ENCODE results near the gene NETO1. TPM values are rescaled to one million over a fixed set of nuclear protein-coding genes. Genes with fewer than 3 reads are reported as not detected.

The NETO1 gene
- total and polyA plus RNA-seq, 2 of the 13 experiments (the other 11 are each of a cell fraction or from before 2014, with no cell fraction given), result not detected

DNA sequence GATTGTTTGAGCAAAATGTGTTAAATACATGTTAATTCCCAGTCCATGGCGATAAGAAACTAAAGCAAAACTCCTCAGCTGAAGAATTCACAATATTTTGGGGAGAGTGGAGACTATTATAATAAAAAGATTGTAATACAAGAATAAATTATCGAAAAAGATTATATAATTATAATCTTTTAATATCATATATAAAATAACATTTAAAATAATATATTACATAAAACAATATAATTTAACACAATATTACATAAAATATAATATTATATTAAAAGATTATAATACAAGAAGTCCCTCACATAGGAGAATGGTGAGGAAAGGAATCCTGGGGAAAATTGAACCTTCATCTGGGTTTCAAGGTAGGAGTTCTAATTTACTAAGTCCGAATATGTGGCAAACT, 33.1 kb downstream of the NETO1 start (continued):
- TF ChIP-seq, protein P1, sequence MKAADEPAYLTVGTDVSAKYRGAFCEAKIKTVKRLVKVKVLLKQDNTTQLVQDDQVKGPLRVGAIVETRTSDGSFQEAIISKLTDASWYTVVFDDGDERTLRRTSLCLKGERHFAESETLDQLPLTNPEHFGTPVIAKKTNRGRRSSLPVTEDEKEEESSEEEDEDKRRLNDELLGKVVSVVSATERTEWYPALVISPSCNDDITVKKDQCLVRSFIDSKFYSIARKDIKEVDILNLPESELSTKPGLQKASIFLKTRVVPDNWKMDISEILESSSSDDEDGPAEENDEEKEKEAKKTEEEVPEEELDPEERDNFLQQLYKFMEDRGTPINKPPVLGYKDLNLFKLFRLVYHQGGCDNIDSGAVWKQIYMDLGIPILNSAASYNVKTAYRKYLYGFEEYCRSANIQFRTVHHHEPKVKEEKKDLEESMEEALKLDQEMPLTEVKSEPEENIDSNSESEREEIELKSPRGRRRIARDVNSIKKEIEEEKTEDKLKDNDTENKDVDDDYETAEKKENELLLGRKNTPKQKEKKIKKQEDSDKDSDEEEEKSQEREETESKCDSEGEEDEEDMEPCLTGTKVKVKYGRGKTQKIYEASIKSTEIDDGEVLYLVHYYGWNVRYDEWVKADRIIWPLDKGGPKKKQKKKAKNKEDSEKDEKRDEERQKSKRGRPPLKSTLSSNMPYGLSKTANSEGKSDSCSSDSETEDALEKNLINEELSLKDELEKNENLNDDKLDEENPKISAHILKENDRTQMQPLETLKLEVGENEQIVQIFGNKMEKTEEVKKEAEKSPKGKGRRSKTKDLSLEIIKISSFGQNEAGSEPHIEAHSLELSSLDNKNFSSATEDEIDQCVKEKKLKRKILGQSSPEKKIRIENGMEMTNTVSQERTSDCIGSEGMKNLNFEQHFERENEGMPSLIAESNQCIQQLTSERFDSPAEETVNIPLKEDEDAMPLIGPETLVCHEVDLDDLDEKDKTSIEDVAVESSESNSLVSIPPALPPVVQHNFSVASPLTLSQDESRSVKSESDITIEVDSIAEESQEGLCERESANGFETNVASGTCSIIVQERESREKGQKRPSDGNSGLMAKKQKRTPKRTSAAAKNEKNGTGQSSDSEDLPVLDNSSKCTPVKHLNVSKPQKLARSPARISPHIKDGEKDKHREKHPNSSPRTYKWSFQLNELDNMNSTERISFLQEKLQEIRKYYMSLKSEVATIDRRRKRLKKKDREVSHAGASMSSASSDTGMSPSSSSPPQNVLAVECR (CRISPR knock-in tag; IDR thresholded peaks at IDR 0.05; ENCODE audit: borderline replicate concordance), result no peak

GRCh38 chr18:72833471-72833870, 34.3 kb downstream of the NETO1 start:
- Histone ChIP-seq H3K4me2 (ENCODE audit: low read depth, low read length) (no peak overlapping the region), H4K20me1 (ENCODE audit: insufficient read depth, low read length) (no peaks in the 10 kb centered on the region), H3K4me1 (ENCODE audit: insufficient read depth, low read length) (no peaks in the 10 kb centered on the region), H2AFZ (ENCODE audit: low read length) (no peak overlapping the region), H3K27ac (ENCODE audit: extremely low read length, insufficient read depth, low read length) (no peak overlapping the region), H3K79me2 (ENCODE audit: insufficient read depth, low read length) (no peaks in the 10 kb centered on the region), H3K4me3 (replicated peaks in 1 of 3; ENCODE audit: insufficient read depth in 1 of 3, low read depth in 2 of 3, low read length in 3 of 3) (no peak overlapping the region), H3K9ac (ENCODE audit: insufficient read depth, low read depth, low read length) (no peak overlapping the region), H3K27me3 (ENCODE audit: control insufficient read depth in 1 of 2, insufficient read depth in 2 of 2, low read length in 2 of 2) (no peaks in the 10 kb centered on the region), H3K36me3 (replicated peaks in 1 of 2; ENCODE audit: control insufficient read depth in 1 of 2, insufficient read depth in 2 of 2, low read length in 2 of 2) (no peaks in the 10 kb centered on the region), H3K9me3 (ENCODE audit: low read length) (no peaks in the 10 kb centered on the region)
- no peak for FAIRE-seq
- whole genome bisulfite sequencing (ENCODE audit: low lambda C conversion rate), result 7% methylated on average over 7 of the region's 7 CpGs
- in situ Hi-C loops (cut with HindIII; ENCODE audit: extremely low pct_ligation_motif_present, low pct_unique_long_range_greater_than_20kb), result no loop called here
- ChIA-PET POLR2A (no interaction called here), CTCF (ENCODE audit: low intra/inter-chr PET ratio, low total read pairs) (no interaction called here)
- ATAC-seq, result no peak
- no peak for DNase-seq (ENCODE audit: low spot score)
- no TSS peak for BruUV-seq (replicated peaks)
- intact Hi-C loops (cut with micrococcal nuclease; ENCODE audit: unreplicated experiment), result no loop called here
- TF ChIP-seq U2AF2 (IDR thresholded peaks at IDR 0.05; ENCODE audit: low read depth, low read length), result no peak
- TF ChIP-seq SP2 (CRISPR knock-in tag; IDR thresholded peaks at IDR 0.05), result no peak
- TF ChIP-seq, protein P1 (CRISPR knock-in tag; IDR thresholded peaks at IDR 0.05; ENCODE audit: borderline replicate concordance), result no peak
- TF ChIP-seq, protein P2, sequence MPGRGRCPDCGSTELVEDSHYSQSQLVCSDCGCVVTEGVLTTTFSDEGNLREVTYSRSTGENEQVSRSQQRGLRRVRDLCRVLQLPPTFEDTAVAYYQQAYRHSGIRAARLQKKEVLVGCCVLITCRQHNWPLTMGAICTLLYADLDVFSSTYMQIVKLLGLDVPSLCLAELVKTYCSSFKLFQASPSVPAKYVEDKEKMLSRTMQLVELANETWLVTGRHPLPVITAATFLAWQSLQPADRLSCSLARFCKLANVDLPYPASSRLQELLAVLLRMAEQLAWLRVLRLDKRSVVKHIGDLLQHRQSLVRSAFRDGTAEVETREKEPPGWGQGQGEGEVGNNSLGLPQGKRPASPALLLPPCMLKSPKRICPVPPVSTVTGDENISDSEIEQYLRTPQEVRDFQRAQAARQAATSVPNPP (CRISPR knock-in tag; IDR thresholded peaks at IDR 0.05), result no peak
- TF ChIP-seq CBX2 (IDR thresholded peaks at IDR 0.05; ENCODE audit: low read depth, low read length), result no peak
- TF ChIP-seq CBX2 (CRISPR knock-in tag; IDR thresholded peaks at IDR 0.05; ENCODE audit: low read depth), result no peak
- TF ChIP-seq AFF4 (CRISPR knock-in tag; IDR thresholded peaks at IDR 0.05), result no peak
- TF ChIP-seq FLYWCH1 (CRISPR knock-in tag; IDR thresholded peaks at IDR 0.05), result no peak
- no peak for TF ChIP-seq MYC (CRISPR knock-in tag; IDR thresholded peaks at IDR 0.05; ENCODE audit: borderline replicate concordance)

Measured in HepG2 (cell line).